Subcutaneous adipose tissue (tissue), 4 donors: ENCODE results near the gene MYOD1. TPM values are rescaled to one million over a fixed set of nuclear protein-coding genes. Genes with fewer than 3 reads are reported as not detected.

Experiments
- total RNA-seq, 4 donors: library from RNA; depleted of rRNA; stranded (reverse); fragments of >200 nt; gene quantifications; one replicate each; pipeline ENCODE4 v1.1.0, GENCODE V29; 2016
- TF ChIP-seq, protein P1 (sequence below): fragments of 450-650 bp; IDR thresholded peaks from one replicate; pipeline ENCODE4 v1.5.1; 2016; ENCODE audit warnings: low read depth, mild to moderate bottlenecking, control low read depth, antibody characterized with exemption, moderate library complexity

Gene MYOD1
- total RNA-seq, 4 donors from 2014 or later = not detected

DNA sequence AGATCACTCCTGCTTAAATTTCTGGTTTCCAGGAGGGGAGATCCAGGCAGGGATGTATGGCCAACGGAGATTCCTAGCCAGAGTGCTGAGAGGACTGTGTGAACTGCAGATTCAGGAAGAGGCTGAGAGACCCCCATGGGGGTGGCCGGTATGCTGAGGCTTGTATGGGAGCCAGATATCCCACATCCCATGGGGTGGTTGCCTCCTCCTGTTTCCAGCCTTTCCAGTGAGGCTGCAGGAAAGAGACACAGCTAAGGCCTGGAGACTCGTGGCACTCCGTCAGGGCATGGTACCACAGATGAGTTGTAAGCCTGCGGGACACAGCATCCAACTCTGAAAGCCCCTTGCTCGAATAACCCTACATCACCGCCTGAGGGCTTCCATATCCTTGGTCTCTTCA is 1.4 kb upstream of the MYOD1 start:
- TF ChIP-seq, protein P1, sequence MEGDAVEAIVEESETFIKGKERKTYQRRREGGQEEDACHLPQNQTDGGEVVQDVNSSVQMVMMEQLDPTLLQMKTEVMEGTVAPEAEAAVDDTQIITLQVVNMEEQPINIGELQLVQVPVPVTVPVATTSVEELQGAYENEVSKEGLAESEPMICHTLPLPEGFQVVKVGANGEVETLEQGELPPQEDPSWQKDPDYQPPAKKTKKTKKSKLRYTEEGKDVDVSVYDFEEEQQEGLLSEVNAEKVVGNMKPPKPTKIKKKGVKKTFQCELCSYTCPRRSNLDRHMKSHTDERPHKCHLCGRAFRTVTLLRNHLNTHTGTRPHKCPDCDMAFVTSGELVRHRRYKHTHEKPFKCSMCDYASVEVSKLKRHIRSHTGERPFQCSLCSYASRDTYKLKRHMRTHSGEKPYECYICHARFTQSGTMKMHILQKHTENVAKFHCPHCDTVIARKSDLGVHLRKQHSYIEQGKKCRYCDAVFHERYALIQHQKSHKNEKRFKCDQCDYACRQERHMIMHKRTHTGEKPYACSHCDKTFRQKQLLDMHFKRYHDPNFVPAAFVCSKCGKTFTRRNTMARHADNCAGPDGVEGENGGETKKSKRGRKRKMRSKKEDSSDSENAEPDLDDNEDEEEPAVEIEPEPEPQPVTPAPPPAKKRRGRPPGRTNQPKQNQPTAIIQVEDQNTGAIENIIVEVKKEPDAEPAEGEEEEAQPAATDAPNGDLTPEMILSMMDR = no peak

DNA sequence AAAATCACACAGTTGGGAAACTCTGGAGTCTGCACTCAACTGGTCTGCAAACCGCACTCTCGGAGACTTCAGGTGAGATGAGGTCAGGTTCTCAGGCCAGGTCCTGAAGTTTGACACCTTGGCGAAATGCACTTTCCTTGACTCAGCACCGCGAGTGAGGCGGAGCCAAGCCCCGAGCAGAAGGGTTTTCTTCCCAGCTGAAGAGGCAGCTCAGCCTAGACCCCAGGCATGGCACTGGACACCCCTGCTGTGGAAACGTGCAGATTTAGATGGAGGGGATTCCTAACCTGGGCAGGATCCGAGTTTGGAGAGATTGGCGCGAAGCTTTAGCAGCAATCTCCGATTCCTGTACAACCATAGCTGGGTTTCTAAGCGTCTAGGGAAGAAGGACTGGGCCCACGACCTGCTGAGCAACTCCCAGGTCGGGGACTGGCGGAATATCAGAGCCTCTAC is 835 bp upstream of the MYOD1 start:
- TF ChIP-seq, protein P1 = no peak

DNA sequence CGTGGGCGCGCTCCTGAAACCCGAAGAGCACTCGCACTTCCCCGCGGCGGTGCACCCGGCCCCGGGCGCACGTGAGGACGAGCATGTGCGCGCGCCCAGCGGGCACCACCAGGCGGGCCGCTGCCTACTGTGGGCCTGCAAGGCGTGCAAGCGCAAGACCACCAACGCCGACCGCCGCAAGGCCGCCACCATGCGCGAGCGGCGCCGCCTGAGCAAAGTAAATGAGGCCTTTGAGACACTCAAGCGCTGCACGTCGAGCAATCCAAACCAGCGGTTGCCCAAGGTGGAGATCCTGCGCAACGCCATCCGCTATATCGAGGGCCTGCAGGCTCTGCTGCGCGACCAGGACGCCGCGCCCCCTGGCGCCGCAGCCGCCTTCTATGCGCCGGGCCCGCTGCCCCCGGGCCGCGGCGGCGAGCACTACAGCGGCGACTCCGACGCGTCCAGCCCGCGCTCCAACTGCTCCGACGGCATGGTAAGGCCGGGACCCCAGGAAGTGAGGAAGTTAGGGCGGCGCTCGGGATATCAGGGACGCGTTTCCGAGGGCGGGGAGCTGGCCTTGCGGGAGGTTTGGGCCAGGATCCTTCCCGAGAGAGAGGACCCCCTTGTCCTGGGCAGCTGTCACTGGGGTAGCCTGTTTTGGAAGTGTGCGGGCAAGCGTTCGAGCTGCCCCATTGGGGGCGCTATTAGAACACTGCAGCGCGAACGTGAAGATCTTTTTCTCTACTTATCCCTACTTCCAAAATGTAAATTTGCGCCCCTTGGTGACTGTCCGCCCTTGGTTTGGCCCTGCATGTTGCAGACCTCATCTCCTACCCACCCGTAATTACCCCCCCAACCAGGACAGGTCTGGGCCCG is 796 bp downstream of the MYOD1 start:
- TF ChIP-seq, protein P1 = no peak

DNA sequence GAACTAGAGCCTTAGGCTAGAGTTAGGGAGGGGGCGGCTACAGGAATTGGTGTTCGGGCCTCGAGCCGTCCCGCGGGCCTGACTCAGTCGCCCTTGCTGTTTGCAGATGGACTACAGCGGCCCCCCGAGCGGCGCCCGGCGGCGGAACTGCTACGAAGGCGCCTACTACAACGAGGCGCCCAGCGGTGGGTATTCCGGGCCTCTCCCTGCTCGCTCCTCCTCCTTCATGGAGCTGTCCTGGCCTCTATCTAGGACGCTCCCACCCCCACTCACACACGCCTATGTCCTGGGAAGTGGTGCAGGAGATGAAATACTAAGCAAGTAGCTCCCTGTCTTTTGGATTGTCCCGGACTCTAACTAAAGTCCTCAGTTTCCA is 1.4 kb downstream of the MYOD1 start:
- TF ChIP-seq, protein P1 = no peak

DNA sequence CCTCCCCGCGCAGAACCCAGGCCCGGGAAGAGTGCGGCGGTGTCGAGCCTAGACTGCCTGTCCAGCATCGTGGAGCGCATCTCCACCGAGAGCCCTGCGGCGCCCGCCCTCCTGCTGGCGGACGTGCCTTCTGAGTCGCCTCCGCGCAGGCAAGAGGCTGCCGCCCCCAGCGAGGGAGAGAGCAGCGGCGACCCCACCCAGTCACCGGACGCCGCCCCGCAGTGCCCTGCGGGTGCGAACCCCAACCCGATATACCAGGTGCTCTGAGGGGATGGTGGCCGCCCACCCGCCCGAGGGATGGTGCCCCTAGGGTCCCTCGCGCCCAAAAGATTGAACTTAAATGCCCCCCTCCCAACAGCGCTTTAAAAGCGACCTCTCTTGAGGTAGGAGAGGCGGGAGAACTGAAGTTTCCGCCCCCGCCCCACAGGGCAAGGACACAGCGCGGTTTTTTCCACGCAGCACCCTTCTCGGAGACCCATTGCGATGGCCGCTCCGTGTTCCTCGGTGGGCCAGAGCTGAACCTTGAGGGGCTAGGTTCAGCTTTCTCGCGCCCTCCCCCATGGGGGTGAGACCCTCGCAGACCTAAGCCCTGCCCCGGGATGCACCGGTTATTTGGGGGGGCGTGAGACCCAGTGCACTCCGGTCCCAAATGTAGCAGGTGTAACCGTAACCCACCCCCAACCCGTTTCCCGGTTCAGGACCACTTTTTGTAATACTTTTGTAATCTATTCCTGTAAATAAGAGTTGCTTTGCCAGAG is 2.0 kb downstream of the MYOD1 start:
- TF ChIP-seq, protein P1 = no peak

DNA sequence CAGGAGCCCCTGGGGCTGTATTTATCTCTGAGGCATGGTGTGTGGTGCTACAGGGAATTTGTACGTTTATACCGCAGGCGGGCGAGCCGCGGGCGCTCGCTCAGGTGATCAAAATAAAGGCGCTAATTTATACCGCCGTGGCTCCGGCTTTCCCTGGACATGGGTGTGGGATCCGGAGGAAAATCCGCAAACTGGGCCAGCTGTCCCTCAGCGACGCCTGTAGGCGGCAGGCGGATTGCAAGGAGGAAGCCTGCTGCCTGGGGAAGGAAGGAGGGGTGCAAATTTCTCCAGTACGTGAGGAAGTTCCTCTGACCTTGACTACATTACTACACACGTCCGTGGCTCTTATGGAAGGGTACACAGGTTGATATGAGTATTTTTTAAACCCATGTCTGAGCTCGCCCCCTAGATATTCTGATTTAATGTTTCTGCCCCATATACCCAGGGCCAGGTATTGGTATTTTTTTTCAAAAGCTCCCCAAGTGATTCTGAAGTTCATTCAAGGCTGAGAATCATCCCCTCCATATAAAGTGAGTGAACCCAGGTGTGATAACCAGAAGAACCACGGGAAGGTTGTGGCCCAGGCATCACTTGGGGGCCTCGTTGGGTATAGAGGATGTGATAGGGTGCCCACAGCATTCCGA is 2.8 kb downstream of the MYOD1 start:
- TF ChIP-seq, protein P1 = no peak
